Natural killer cell (primary cell): ENCODE data around the gene STUM. TPM values are rescaled to one million over a fixed set of nuclear protein-coding genes. Genes with fewer than 3 reads are reported as not detected.

Source experiments
- ATAC-seq, 3 donors: fragments of 150-1000 bp in 2 of 3; fragments of 200-7000 bp in 1 of 3; cut with Tn5 transposase; 1 replicate in 1 of 3; 2 replicates in 2 of 3; pipeline ENCODE4 v1.10.0; 2021; ENCODE audit warnings: mild to moderate bottlenecking in 2 of 3, moderate library complexity in 2 of 3
- DNase-seq, 2 donors: peaks; one replicate each; pipeline versions ENCODE4 v3.0.0 to v3.0.0-alpha.2; 2013 to 2021; ENCODE audit warnings: mixed read lengths in 1 of 2
- H3K27ac ChIP-seq: one replicate; pipeline ENCODE4 v1.5.1; 2013; ENCODE audit warnings: mild to moderate bottlenecking, low read length
- H3K27me3 ChIP-seq: one replicate; pipeline ENCODE4 v1.6.1; 2013; ENCODE audit warnings: low read length; ENCODE audit not compliant: control insufficient read depth, insufficient read depth
- H3K36me3 ChIP-seq: one replicate; pipeline ENCODE4 v1.6.1; 2013; ENCODE audit warnings: low read length; ENCODE audit not compliant: control insufficient read depth, insufficient read depth
- H3K4me1 ChIP-seq: one replicate; pipeline ENCODE4 v1.6.1; 2013; ENCODE audit warnings: low read length; ENCODE audit not compliant: control insufficient read depth, insufficient read depth
- H3K4me3 ChIP-seq: one replicate; pipeline ENCODE4 v1.5.1; 2013; ENCODE audit warnings: low read length
- H3K9me3 ChIP-seq: one replicate; pipeline ENCODE4 v1.6.1; 2013; ENCODE audit warnings: low read length; ENCODE audit not compliant: control insufficient read depth, insufficient read depth
- H3K27ac Mint-ChIP-seq, 2 donors: one replicate each; pipeline ENCODE4 v1.8.0; 2022; ENCODE audit warnings: mild to moderate bottlenecking in 2 of 2, mixed read lengths in 2 of 2, moderate library complexity in 1 of 2
- H3K27me3 Mint-ChIP-seq, 2 donors: one replicate each; pipeline ENCODE4 v1.8.0; 2022; ENCODE audit warnings: low read depth in 2 of 2, mixed read lengths in 2 of 2
- H3K36me3 Mint-ChIP-seq: one replicate; pipeline ENCODE4 v1.8.0; 2022; ENCODE audit warnings: mixed read lengths
- H3K4me1 Mint-ChIP-seq, 2 donors: one replicate each; pipeline ENCODE4 v1.8.0; 2022; ENCODE audit warnings: mixed read lengths in 2 of 2
- H3K4me3 Mint-ChIP-seq: one replicate; pipeline ENCODE4 v1.8.0; 2022; ENCODE audit warnings: mild to moderate bottlenecking, moderate library complexity, mixed read lengths
- H3K9me3 Mint-ChIP-seq, 2 donors: one replicate each; pipeline ENCODE4 v1.8.0; 2022; ENCODE audit warnings: mixed read lengths in 2 of 2
- WGBS: methylation state at CpG from one replicate; pipeline ENCODE4 v1.1.7; 2013; ENCODE audit warnings: missing lambda C conversion rate; ENCODE audit not compliant: insufficient coverage; 5-methylcytosine and 5-hydroxymethylcytosine counted together
- intact Hi-C: fragments of 100-400 bp; cut with micrococcal nuclease; formaldehyde crosslinking; loops from one replicate; pipeline ENCODE4 v1.14.2; 2022
- total RNA-seq, 4 donors: library from RNA; stranded (reverse); fragments of 120-200 nt in 1 of 4; gene quantifications; one replicate each; pipeline versions ENCODE4 v1.2.3 to v1.2.4, GENCODE V29; 2013 to 2022
- TF ChIP-seq, protein P1 (sequence below): fragments of 200-600 bp; IDR thresholded peaks from one replicate; pipeline ENCODE4 v1.8.0; 2022; ENCODE audit warnings: antibody characterized with exemption

Gene STUM
- total RNA-seq, 3 donors from 2014 or later (not counting 1 experiment from before 2014, with no cell fraction given), result not detected

DNA sequence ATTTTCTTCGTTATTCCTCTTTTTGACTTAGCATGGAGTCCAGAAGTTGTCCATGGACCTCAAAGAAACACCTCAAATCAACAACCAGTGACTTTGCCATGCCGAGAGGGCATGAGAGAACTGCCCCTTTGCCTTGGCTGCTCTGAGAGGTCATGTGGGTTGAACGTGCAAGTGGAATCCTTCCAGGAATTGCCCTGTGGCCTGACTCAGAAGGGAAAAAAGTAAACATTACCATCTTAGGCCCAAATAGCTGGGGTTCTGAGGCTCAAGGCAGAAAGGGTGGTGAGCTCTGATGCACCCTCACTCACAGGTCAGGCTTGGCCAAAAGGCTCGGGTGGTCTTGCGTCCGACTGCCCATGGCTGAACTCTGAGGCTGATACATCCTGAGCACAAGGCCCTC lies 15.1 kb downstream of the STUM start:
- intact Hi-C loops, result no loop called here
- Histone ChIP-seq H3K4me1 (no peaks in the 10 kb centered on the region), H3K27ac (no peak overlapping the region), H3K27me3 (peaks cover 3% of the 10 kb centered on the region), H3K36me3 (no peaks in the 10 kb centered on the region), H3K9me3 (no peaks in the 10 kb centered on the region), H3K4me3 (no peak overlapping the region)
- Mint-ChIP-seq H3K36me3 (no peaks in the 10 kb centered on the region), H3K4me1 (no peaks in the 10 kb centered on the region), H3K27me3 (peaks cover 8 to 18% of the 10 kb centered on the region in 2 donors), H3K9me3 (no peaks in the 10 kb centered on the region), H3K27ac (no peak overlapping the region), H3K4me3 (no peak overlapping the region)
- no peak for DNase-seq
- ATAC-seq, result no peak
- TF ChIP-seq, protein P1, sequence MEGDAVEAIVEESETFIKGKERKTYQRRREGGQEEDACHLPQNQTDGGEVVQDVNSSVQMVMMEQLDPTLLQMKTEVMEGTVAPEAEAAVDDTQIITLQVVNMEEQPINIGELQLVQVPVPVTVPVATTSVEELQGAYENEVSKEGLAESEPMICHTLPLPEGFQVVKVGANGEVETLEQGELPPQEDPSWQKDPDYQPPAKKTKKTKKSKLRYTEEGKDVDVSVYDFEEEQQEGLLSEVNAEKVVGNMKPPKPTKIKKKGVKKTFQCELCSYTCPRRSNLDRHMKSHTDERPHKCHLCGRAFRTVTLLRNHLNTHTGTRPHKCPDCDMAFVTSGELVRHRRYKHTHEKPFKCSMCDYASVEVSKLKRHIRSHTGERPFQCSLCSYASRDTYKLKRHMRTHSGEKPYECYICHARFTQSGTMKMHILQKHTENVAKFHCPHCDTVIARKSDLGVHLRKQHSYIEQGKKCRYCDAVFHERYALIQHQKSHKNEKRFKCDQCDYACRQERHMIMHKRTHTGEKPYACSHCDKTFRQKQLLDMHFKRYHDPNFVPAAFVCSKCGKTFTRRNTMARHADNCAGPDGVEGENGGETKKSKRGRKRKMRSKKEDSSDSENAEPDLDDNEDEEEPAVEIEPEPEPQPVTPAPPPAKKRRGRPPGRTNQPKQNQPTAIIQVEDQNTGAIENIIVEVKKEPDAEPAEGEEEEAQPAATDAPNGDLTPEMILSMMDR, result no peak
- 90% methylated on average over 6 of the region's 6 CpGs for WGBS

DNA sequence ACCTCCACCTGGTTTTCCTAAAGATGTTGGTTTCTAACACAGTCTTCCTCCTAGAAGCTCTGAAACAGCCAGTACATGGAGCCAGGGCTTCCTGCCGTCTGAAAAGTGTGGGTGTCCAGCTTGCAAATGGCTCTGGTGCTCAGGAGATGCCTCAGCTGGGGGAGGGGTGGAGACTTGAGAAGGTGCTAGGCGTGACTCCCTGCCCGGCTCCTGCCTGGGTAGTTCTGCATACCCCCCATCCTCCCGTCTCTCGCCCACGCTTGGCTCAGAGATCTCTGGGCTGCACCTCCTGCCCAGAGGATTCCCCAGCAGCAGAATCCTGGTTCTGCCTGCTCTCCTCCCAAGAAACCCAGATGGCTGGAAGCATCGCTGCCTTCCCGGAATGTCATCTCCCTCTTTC lies 16.9 kb downstream of the STUM start:
- intact Hi-C loops, result no loop called here
- WGBS, result 93% methylated on average over 8 of the region's 8 CpGs
- DNase-seq (no peak), ATAC-seq (no peak)
- TF ChIP-seq, protein P1, result no peak
- Mint-ChIP-seq H3K27ac (no peak overlapping the region), H3K36me3 (no peaks in the 10 kb centered on the region), H3K27me3 (peaks cover 7 to 18% of the 10 kb centered on the region in 2 donors), H3K4me1 (no peaks in the 10 kb centered on the region), H3K4me3 (no peak overlapping the region), H3K9me3 (no peaks in the 10 kb centered on the region)
- peaks cover 3% of the 10 kb centered on the region for H3K27me3 ChIP-seq
- H3K4me1 ChIP-seq, result no peaks in the 10 kb centered on the region
- H3K27ac ChIP-seq, result no peak overlapping the region
- H3K9me3 ChIP-seq, result no peaks in the 10 kb centered on the region
- H3K4me3 ChIP-seq, result no peak overlapping the region
- no peaks in the 10 kb centered on the region for H3K36me3 ChIP-seq

DNA sequence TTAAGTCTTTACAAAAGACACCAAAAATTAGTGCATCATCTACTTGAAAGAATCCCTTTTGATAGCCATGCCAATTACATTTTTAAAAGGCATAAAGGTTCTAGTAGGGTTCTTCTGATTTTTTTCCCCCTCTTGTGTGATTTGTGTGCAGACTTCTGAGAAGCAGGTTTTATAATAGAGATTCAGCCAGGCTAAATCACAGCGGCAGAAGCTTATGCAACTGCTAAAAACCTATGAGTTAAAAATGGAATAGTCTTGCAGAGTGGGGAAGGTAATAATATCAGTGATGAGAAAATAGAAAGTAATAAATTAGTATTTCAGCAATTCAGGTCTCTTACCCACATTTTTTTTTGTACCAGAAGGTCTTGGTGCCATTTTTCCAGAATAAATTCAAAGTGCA lies 17.7 kb downstream of the STUM start:
- intact Hi-C loops, result no loop called here
- Histone ChIP-seq H3K36me3 (no peaks in the 10 kb centered on the region), H3K27ac (no peak overlapping the region), H3K9me3 (no peaks in the 10 kb centered on the region), H3K4me1 (no peaks in the 10 kb centered on the region), H3K27me3 (peaks cover 3% of the 10 kb centered on the region), H3K4me3 (no peak overlapping the region)
- Mint-ChIP-seq H3K9me3 (no peaks in the 10 kb centered on the region), H3K36me3 (no peaks in the 10 kb centered on the region), H3K4me1 (no peaks in the 10 kb centered on the region), H3K27ac (no peak overlapping the region), H3K27me3 (peaks cover 7 to 18% of the 10 kb centered on the region in 2 donors), H3K4me3 (no peak overlapping the region)
- no peak for ATAC-seq
- TF ChIP-seq, protein P1, result no peak
- WGBS, result 78% methylated on average over 1 of the region's 1 CpG
- DNase-seq, result no peak

DNA sequence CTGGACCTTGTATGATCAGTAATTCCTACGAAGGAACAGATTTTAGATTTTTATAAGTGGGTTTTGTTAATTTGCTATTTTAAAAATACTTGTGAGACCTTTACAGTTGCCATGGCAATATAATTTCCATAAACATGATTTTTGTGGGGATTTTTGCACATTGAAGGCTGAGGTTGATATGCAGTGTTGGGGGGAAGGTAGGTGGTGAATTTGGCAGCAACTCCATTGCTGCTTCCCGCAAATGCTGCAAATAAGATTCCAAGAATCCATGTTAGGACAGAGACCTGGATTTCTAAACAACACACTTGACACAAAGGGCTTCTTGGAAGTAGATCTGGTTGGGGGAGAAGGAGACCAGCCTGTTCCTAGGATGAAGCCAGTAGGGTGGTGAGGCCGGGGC lies 18.2 kb downstream of the STUM start:
- H3K4me3 ChIP-seq, result no peak overlapping the region
- H3K36me3 Mint-ChIP-seq, result no peaks in the 10 kb centered on the region
- DNase-seq (no peak), ATAC-seq (no peak)
- no peak overlapping the region for H3K27ac ChIP-seq
- H3K27ac Mint-ChIP-seq, result no peak overlapping the region
- no peaks in the 10 kb centered on the region for H3K9me3 ChIP-seq
- H3K27me3 Mint-ChIP-seq, result peaks cover 7 to 18% of the 10 kb centered on the region in 2 donors
- H3K4me1 Mint-ChIP-seq, result no peaks in the 10 kb centered on the region
- no peaks in the 10 kb centered on the region for H3K36me3 ChIP-seq
- H3K9me3 Mint-ChIP-seq, result no peaks in the 10 kb centered on the region
- TF ChIP-seq, protein P1, result no peak
- WGBS, result 92% methylated on average over 2 of the region's 3 CpGs
- H3K4me1 ChIP-seq, result no peaks in the 10 kb centered on the region
- no peak overlapping the region for H3K4me3 Mint-ChIP-seq
- peaks cover 3% of the 10 kb centered on the region for H3K27me3 ChIP-seq
- intact Hi-C loops, result no loop called here
